ENCODE results near the gene SHH.

Gene SHH

DNA sequence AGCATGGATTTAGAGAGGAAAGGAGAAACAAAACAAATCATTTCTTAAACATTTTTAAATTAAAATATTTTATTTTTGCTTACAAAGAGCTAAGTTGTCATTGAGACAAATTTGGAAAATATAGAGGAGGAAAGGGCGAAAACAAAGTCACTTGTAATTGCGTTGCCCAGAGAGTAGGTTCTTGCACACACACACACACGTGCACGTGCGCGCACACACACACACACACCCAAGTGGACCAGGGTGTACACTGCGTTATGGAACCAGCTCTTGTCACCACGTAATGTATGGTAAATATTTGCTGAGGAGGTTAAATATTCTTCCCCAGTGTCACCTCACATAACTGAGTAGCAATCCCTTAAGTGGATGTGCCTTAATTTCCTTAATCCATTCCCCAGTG, 21.6 kb downstream of the SHH start:
- no peak for DNase-seq

DNA sequence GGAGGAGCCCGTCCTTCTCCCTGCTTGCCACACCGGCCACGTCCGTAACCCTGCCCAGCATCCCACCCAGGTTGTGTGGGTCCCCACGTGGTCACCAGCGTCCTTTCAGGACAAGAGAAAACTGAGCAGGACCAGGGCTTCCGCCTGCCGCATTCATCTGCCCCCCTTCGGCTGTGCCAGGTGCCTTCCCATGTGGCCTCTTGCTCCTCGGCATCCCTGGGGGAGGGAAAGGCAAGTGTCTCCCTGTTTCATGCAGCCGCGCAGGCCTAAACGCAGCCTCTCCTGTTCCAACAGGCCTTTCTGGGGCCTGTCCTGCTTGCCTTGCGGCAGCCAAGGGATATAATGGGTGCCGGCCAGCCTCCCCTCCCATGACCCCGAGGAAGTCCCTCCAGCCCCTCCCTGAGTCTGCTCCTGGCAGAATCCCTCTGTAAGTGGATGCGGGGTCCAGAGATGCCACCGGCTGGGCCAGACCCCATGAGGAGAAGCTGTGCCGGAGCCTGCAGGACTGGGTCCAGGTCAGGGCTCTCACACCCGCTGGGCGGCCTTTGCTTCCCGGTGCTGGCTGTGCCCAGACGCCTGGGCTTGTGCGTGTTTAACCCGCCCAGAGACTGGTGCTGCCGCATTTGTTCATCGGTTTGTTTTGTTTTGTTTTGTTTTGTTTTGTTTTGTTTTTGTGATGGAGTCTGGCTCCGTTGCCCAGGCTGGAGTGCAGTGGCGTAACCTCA, 23.1 kb downstream of the SHH start:
- DNase-seq = no peak

- DNase-seq = no peak
Observed at GRCh38 chr7:155788616-155789000, 23.7 kb downstream of the SHH start.

DNA sequence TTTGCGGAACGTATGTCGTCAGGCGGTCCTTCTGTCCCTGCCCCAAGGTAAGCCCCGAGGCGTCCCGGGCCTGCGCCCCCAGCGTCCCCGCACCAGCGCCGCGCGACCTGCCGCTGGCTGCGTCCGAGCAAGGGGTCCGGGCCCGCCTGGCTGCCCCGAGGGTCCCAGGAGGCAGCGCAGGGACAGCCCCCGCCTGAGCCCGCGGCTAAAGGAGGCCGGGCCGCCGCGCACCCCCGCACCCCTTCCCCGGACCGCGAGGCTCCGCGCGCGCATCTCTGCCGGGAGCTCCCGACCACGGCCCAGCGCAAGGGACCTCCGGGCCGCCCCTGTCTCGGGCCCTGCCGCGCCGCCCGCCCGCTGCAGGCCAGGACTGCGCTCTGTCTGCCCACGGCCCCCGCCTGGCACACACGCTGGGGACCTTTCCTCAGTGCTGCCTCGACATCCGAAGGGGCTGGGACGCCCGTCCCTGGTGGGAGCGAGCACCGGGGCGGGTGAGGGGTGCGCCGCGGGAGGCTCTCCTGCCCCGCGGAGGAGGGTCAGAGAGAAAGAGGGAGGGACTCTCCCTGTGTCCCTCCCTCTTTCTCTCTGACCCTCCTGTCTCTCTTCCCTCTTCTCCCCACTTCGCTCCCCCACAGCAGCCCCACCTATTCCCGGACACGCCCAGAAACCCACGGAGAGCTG, 25.0 kb downstream of the SHH start:
- no peak for DNase-seq

GRCh38 chr7:155786491-155786890, 25.8 kb downstream of the SHH start:
- no peak for DNase-seq

- DNase-seq = no peak
Observed at GRCh38 chr7:155785536-155785935, 26.7 kb downstream of the SHH start.

DNA sequence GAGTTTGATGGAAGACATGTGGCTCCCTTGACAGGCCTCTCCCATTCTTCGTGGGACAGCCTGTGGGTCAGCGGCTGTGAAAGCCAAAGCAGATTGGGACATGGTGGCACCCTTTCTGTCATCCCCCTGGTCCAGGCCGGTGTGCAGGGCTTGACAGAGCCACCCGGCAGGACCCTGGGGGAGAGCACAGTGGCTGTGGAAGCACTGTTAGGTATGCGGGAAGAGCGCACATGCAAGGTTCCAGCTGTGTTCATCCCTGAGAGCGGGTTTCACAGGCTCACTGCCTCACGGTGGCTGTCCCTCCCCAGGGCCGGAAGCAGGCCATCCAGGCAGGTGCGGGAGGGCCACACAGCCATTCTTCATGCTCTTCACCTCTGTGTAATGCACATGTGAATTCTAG, 29.8 kb downstream of the SHH start:
- DNase-seq = no peak

DNA sequence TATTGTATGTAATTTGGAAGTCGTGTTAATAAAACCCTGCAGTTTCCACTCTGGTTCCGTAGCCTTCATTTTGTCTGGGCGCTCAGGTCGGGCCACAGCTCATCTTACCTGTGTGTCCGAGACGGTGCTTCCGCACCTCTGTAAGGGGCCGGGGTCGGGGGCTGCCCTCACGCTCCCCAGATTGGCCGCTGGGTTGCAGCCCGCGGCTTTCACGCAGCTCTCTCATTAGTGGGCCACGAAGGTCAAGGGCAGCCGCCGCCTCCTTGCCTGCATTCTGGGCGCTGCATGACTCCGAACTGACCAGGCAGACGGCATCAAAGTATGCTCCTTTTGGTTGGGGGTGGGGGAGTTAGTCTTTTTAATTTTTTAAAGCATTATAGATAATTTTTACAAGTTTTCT, 30.8 kb downstream of the SHH start:
- DNase-seq = no peak

DNA sequence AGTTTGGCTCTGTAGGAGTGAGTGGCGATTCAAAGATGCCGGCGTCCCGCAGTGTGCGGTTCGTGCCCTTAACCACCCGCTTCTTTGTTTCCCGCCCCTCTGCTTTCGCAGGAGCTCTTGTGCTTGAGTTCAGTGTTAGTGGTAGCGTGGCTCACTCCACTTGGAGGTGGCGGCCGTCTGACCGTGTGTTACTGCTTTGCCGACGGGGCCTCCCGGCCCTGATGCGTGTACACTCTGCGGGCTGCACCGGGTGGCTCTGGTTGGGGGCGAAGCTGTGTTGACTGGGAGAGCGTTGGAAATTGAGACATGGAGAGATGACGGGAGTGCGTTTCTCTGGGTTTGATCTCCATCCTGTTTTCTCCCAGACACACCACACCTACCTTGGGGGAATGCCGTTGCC, 31.4 kb downstream of the SHH start:
- DNase-seq = no peak

DNA sequence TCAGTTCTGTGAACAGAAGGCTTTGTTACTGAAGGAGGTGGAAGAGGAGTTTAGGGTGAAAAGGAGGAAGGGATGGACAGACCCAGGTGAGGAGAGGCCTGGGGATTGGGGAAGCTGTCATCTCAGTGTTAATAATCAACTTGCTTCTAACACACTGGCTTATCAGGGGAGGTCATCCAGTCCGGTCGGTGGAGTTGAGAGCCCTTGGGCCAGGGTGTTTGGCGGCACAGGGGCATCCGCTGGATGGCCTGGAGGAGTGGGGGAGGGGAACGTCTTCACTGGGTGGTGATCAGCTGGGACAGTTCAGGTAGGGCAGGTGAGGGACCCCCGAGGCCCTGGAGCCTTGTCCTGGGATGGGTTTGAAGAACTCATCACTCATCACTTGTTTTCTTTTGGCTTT, 33.9 kb downstream of the SHH start:
- no peak for DNase-seq

DNA sequence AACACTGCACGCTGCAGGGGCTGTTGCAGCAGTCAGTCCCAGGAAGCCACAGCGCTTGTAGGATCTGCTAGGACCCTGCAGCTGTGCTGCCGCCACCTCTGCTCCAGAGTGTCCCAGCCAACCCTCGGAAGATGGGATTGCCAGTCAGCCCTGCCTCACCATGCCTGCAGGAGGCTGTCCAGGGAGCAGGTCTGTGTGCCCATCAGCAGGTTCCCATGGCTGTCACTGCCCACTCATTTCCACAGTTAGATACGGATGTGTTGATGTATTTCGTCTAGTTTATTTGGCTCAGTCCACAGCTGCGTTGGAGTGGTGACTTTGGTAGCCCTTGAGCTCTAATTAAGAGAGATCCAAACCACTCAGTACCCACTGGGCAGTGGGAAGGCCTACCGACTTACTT, 35.7 kb downstream of the SHH start:
- no peak for DNase-seq

GRCh38 chr7:155775691-155776090, 36.6 kb downstream of the SHH start:
- no peak for DNase-seq

GRCh38 chr7:155774947-155775346, 37.3 kb downstream of the SHH start:
- DNase-seq = no peak

DNA sequence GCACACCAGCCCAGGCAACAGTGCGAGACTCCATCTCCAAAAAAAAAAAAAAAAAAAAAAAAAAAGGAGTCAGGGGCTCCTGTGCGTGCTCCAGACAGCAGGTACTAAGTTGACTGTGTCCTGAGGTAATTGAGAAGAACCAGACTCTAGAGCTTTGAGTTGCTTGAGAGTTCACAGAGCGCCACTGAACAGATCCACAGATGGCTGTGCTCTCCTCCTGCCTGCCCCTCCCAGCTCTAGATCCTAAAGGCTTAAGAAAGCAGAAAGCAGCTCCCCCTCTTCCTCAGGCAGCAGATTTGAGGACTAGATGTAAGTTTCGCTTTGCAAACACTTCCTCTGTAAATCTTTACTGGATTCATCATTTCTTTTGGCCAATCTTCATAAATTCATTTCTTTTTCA, 38.7 kb downstream of the SHH start:
- DNase-seq = no peak

GRCh38 chr7:155770241-155770640, 42.0 kb downstream of the SHH start:
- no peak for DNase-seq

- DNase-seq = no peak
Observed at GRCh38 chr7:155769701-155770100, 42.6 kb downstream of the SHH start.

DNA sequence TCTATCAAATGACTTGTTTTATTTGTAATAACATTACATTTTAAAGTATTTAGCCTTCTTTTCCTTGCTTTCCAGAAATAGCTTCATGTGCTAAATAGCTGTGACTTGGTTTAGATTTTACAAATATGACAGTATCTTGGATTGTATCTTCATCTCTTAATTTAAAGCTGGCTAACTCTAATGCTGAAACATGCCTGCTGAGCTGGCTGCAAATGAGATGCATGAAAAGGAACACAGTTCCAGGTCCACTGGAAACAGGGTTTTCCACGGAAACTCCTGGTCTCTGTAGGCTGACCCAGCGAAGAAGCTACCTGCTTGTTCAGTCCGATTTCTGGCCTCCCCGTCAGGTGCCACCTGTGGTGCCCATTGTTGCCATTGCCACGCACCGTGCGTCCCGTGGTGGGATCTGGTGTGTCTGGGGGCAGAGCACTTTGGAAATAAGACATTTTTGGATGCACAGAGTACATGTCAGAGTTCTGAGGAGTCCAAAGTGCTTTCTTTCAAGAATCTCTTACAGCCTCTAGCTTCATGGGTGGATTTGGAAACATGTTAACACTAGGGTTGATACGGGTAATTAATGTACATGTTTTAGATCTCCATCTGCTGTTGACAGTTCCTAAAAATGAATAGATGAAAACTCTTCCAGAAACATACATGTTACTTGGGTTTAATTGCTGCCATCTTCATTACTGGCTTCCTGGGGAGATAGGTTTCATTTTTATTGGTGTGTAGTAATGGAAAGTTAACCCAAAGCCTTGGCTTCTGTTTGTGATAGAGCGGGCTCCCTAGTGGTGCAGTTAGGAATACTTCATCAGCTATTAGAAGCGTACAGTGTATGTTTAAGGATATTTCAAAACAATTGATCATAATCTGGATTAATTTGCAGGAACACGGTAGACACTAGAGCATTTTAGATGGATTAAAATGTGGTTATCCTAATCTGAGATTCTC, 45.0 kb downstream of the SHH start:
- DNase-seq = no peak

DNA sequence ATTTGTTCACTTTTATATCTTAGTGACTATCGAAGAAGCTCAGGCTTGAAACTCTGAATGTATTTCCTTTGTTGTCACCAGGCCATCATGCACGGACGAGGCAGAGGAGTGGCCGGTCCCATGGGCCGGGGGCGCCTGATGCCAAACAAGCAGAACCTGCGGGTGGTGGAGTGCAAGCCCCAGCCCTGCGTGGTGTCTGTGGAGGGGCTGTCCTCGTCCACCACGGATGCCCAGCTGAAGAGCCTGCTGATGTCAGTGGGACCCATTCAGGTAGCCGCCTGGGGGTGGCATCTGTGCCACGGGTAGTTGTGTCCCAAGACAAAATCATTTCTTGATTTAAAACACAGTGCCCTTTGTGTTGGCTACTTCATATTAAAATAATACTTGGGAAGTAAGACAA, 45.9 kb downstream of the SHH start:
- no peak for DNase-seq

- DNase-seq = no peak
Observed at GRCh38 chr7:155765458-155765857, 46.8 kb downstream of the SHH start.

DNA sequence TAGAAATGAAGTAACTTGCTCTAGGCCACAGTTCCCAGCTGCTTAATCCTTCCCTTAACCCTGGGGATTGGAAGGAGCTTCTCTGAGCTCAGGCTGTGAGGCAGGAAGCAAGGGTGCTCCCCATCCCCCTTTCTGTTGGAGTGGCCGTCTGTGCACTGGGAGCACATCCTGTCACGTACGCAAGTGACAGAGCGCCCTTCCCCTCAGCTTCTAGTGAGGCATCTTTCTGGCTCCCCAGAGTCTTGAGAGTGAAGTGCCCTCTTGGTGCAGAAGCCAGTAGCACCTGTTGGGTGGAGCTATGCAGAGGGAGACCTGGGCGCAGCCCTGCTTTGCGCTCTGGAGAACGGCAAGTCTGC, 47.8 kb downstream of the SHH start:
- peak; percentile 73 for DNase-seq

GRCh38 chr7:155763691-155764437, 48.4 kb downstream of the SHH start:
- DNase-seq = peak; percentile 81

DNA sequence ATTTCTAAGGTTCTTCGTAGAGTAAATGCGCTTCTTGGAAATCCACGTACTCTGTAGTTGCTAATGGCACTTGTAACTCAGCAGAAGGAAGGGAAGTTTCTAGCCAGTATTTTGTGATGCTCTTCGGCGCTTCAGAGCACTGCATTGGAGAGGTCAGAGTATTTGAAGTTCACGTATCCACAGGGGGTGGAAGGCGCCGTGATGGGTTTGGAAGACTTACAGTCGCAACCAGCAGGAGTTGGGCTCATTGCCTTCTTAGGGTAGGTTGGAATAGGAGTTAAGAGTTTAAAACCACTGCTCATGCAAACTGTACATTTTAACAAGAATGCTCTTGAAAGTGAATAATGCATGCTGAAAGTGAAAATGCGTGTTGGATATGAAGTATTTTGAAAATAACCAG, 49.1 kb downstream of the SHH start:
- DNase-seq = no peak

GRCh38 chr7:155762655-155763054, 49.6 kb downstream of the SHH start:
- DNase-seq = no peak

Data from activated CD4-positive, alpha-beta T cell treated with anti-CD3 and anti-CD28 coated beads, Interleukin-2, amount 50 U/mL, for 16 hours (primary cell).